ENCODE results near the gene SLC9C2. TPM values are rescaled to one million over a fixed set of nuclear protein-coding genes. Genes with fewer than 3 reads are reported as not detected.
"Not testable (repeated sequence)": the region's sequence is repeated elsewhere in the genome, so short reads cannot be mapped to it uniquely, and the experiment has no call there.

Gene SLC9C2
- polyA plus RNA-seq, 4 donors, result 0.14 to 1.1 (median 0.33) TPM

- no peak for DNase-seq (ENCODE audit: low read depth in 4 of 4, low spot score in 3 of 4)
Measured at GRCh38 chr1:173488001-173488400, 114.9 kb downstream of the SLC9C2 start.

DNA sequence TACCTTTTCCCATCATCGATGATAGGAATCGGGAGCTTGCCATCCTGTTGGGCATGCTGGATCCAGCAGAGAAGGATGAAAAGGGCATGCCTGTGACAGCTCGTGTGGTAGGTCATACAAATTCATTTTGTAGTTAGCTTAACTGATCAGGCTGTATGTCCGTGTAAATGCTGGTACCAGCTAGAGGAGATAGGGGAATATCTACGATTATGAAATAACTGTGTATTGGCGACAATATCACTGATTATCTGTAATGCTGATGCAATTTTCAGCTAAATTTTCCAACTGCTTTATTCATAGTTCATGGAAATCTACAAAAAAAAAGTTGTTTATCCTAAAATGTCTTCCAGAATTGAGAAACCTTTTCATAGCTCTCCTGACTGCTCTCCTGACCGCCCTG, 117.5 kb downstream of the SLC9C2 start:
- no peak for DNase-seq (ENCODE audit: low read depth in 4 of 4, low spot score in 3 of 4)

DNA sequence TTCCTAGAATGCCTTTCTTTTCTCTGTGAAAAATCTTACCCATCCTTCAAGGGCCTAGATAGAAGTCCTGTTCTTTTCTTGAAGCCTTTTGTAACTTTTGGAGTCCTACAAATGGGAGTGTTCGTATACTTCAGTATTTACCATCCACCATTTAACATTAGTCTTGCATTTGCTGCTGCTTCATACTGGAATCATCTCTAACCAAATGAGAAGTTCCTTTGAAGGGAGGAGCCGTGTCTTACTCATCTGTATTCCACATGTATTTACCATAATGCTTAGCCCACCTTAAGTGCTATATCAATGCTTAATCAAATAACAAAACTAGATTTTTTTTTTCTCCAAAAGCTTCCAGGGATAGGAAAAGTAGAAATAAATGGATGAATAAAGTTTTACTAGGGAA, 118.6 kb downstream of the SLC9C2 start:
- DNase-seq (ENCODE audit: low read depth in 4 of 4, low spot score in 3 of 4), result no peak

GRCh38 chr1:173482683-173483082, 120.2 kb downstream of the SLC9C2 start:
- no peak for DNase-seq (ENCODE audit: low read depth in 4 of 4, low spot score in 3 of 4)

DNA sequence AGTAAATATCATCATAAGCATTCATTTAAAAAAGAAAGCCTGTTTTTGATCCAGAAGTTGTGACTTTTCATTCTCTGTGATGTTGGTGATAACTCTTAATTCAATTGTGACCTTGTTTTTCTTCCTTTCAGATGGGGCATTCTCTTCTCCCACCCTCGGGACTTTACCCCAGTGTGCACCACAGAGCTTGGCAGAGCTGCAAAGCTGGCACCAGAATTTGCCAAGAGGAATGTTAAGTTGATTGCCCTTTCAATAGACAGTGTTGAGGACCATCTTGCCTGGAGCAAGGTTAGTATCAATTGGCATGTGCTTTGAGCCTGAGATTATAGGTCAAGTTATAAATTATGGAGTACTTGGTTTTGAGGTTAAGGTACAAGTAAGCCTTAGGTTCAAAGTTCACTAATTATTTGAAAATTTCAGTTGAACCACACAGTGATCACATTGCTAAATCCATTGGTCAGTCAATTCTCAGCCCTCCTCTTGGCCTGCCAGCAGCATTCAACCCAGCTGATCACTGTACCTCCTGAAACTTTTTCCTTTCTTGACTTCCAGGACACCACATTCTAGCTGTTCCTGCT, 121.6 kb downstream of the SLC9C2 start:
- no peak for DNase-seq (ENCODE audit: low read depth in 4 of 4, low spot score in 3 of 4)

GRCh38 chr1:173479649-173480048, 123.2 kb downstream of the SLC9C2 start:
- no peak for DNase-seq (ENCODE audit: low read depth in 4 of 4, low spot score in 3 of 4)

GRCh38 chr1:173478094-173478674, 124.7 kb downstream of the SLC9C2 start:
- peak; percentile 20 to 45 (median 36) for DNase-seq (ENCODE audit: low read depth in 4 of 4, low spot score in 3 of 4)

DNA sequence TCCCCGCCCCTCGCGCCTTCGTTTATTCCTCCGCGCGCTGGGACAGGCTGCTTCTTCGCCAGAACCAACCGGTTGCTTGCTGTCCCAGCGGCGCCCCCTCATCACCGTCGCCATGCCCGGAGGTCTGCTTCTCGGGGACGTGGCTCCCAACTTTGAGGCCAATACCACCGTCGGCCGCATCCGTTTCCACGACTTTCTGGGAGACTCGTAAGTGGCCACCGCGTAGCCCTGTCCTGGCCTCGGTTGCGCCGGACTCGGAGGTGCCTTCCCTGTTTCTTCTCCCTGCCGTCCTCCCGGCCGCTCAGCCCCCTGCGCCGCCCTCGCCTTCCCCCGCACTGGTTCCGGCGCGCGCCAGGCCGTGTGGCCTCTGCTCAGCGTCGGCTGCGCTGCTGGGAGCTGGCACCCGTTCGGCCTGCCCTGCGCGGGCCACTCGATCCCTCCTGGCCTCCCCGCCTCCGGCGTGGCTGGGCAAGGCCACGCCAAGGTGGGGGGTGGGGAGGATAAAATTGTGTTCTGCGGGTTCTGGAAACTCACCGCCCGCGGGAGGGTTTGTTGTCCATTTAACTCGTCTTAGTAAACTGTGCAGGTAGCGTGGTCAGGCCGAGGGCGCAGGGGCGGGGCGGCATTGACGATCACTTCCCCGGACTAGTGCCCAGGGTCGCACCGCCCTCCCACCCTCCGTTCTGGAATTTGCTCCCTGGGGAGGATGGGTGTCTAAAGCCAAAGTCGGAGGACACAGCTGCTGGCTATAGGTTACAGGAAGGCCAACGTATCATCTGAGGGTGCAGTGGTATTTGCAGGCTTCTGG, 125.4 kb downstream of the SLC9C2 start, which contains the start of gene PRDX6:
Gene PRDX6, plus strand, starts transcription at position 50 of the 808 bp plus-strand sequence. Its CDS starts 63 bp downstream, at position 113.
- peak; percentile 69 to 82 (median 73) for DNase-seq (ENCODE audit: low read depth in 4 of 4, low spot score in 3 of 4)

DNA sequence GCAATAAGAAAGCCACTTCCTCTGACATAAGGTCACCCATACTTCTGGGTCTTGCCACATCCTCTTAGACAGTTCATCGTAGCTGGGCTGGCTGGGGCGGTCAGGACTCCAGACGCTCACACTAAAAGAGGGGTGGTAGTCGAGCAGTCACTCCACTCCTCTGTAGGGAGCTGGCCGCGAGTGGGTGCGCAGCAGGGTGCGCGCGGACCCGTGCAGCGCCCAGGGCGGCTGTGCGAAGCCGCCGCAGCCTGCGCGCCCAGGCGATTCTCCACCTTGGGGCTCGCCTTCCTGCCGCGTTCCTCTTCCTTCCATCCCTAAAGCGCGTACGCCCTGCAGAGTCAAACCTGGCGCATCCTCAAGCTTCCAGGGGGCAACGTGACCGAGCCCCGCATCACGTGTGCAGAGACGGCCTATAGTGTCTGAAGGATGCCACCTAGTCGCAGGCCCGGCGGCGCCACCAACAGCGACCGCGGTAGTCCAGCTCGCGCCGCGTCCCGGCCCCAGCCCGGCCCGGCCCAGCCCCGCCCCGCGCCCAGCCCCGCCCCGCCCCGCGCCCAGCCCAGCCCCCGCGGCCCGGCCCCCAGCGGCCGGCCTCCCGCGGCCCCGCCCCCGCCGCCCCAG, 126.1 kb downstream of the SLC9C2 start:
- DNase-seq (ENCODE audit: low read depth in 4 of 4, low spot score in 3 of 4), result peak; percentile 70 to 82 (median 76)

DNA sequence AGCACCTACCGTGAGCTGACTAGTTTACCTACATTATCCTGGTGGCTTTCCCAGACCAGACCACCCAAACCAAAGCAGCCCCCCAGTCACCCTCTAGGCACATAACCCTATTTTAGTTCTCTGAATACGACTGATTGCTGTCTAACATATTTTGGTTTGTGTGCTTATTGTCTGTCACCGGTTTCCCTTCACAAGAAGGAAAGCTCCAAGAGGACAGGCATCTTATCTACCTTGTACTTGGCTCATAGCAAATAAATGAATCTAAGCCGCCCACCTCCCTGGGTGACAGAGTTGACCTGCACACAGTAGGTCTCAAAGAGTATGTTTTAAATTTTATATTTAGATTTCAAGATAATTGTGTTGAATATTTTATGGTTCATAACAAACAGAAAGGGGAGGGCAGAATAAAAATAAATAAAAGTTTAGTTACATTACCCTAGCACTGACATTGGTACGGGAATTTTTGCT, 126.6 kb downstream of the SLC9C2 start:
- DNase-seq (ENCODE audit: low read depth in 4 of 4, low spot score in 3 of 4), result no peak

DNA sequence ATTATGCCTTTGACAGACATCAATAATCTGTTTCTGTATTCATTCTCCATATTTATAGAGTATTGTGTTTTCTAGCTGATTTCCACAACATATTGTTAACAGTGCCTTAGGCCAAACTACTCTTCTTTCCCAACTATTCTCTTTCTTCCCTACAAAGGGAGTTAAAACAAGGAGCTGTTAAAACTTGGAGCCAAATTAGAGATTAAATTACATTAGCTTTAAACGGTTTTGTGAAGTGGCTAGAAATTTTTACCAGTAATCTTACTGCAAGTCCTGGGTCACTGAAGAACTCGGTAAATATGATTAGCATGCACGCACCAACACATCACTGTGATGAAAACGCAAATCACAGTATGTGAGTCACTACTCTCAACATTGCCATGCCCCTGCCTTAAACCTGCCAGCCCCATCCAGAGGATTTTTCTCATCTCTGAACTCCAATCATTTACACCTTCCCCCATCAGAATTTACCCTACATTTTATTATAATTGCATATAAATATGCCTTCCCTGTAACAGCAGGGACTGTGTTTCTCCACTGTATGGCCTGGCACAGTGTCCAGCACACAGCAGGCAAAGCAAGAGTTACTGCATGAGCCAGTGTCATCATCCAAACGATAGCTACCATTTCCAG, 127.2 kb downstream of the SLC9C2 start:
- DNase-seq (ENCODE audit: low read depth in 4 of 4, low spot score in 3 of 4), result no peak

DNA sequence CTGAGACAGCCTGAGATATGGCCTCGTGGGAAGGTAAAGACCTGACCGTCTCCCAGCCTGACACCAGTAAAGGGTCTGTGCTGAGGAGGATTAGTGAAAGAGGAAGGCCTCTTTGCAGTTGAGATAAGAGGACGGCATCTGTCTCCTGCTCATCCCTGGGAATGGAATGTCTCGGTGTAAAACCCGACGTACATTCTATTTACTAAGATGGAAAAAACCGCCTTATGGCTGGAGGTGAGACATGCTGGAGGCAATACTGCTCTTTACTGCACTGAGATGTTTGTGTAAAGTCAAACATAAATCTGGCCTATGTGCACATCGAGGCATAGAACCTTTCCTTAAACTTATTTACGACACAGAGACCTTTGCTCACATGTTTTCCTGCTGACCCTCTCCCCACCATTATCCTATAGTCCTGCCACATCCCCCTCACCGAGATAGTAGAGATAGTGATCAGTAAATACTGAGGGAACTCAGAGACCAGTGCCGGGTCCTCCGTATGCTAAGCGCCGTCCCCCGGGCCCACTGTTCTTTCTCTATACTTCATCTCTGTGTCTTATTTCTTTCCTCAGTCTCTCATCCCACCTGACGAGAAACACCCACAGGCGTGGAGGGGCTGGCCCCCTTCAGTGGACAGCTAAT, 128.0 kb downstream of the SLC9C2 start:
- DNase-seq (ENCODE audit: low read depth in 4 of 4, low spot score in 3 of 4), result not testable (repeated sequence)

DNA sequence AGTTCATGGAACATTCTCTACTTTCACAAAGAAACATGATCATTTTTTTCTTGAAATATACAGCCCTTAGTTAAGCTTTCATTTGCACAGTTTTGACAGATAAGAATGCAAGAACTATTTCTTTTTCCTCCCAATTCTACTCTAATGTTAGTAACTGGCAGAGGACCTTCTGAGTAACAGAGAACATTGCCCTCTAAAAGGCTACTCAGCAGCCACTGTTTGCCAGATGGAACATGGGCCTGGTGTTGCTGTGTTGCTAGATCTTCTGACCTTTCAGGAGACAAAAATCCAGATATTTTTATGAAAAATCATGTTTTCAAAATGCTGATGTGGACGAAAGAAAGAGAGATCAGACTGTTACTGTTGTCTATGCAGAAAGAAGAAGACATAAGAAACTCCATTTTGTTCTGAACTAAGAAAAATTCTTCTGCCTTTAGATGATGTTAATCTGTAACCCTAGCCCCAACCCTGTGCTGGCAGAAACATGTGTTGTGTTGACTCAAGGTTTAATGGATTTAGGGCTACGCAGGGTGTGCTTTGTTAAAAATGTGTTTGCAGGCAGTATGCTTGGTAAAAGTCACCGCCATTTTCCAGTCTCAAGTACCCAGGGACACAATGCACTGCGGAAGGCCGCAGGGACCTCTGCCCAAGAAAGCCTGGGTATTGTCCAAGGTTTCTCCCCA, 128.6 kb downstream of the SLC9C2 start:
- DNase-seq (ENCODE audit: low read depth in 4 of 4, low spot score in 3 of 4), result no peak

DNA sequence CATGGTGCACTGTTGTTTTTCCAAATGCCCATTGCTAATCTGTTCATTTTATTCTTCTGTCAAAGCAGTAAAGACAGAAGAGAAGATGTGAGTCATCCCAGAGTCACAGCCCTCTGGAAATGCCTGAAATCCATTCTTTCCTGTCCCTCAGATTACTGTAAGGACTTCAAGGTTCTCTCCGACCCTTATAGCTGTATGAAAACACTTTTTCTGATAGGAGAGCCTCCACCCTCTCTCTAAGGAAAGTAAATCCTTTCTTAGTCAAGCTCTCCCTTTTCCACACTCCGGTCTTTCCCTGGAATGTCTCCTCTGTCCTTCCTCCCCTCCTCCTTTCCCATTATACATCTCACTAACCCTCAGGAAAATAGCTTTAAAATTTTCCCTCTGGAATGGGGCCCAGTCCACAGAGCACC, 129.3 kb downstream of the SLC9C2 start:
- no peak for DNase-seq (ENCODE audit: low read depth in 4 of 4, low spot score in 3 of 4)

GRCh38 chr1:173470608-173471007, 132.3 kb downstream of the SLC9C2 start:
- no peak for DNase-seq (ENCODE audit: low read depth in 4 of 4, low spot score in 3 of 4)

DNA sequence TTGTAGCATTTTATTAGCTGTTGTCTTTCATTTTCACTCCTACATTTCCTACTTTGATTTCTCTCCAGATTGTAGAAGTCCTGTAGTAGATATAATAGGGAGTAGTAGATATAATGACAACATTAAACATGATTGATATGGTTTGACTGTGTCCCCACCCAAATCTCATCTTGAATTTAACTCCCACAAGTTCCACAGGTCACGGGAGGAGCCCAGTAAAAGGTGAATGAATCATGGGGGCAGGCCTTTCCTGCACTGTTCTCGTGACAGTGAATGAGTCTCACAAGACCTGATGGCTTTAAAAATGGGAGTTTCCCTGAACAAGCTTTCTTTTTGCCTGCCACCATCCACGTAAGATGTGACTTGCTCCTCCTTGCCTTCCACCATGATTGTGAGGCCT, 133.2 kb downstream of the SLC9C2 start:
- DNase-seq (ENCODE audit: low read depth in 4 of 4, low spot score in 3 of 4), result no peak

DNA sequence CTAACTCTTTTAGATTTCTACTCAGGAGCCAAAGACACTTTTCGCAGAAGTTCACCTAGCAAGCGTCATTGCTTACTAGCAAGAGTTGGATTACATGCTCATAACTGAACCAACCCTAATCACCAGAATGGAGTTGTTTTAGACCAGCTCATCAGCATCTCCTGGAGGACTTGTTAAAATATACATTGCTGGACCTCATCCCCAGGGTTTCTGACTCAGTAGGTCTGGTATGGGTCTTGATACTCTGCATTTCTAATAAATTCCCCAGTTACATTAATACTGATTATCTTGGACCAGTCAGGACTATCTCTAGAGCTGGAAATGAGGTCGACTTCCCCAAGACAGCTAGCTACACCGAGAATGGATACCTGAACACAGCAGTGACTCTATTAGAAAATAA, 135.4 kb downstream of the SLC9C2 start:
- DNase-seq (ENCODE audit: low read depth in 4 of 4, low spot score in 3 of 4), result no peak

DNA sequence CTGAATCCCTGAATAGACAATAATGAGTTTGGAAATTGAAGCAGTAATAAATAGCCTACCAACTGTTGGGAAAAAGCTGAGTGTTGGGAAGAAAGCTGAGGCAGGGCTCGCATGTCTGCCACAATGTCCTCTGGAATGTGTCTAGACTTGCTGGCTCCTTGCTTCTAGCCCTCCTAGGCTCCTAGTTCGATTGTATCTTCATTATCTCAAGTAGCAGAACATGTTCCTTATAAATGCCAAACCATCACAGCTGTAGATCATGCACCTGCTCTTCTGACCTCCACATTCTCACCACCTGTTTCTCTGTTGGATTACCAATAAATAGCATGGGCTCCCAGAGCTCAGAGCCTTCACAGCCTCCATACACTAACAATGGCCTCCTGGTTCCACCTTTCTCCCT, 138.7 kb downstream of the SLC9C2 start:
- not testable (repeated sequence) for DNase-seq (ENCODE audit: low read depth in 4 of 4, low spot score in 3 of 4)

- not testable (repeated sequence) for DNase-seq (ENCODE audit: low read depth in 4 of 4, low spot score in 3 of 4)
Measured at GRCh38 chr1:173462666-173463065, 140.2 kb downstream of the SLC9C2 start.

- no peak for DNase-seq (ENCODE audit: low read depth in 4 of 4, low spot score in 3 of 4)
Measured at GRCh38 chr1:173459885-173460284, 143.0 kb downstream of the SLC9C2 start.
